ENCODE measurements around the gene ACADSB.

The ACADSB gene

GRCh38 chr10:123100030-123100762 lies 91.4 kb downstream of the ACADSB start:
- no peak for DNase-seq (ENCODE audit: low spot score)

- DNase-seq (ENCODE audit: low spot score) = no peak
These were observed 93.1 kb downstream of the ACADSB start for GRCh38 chr10:123101872-123102271.

- no peak for DNase-seq (ENCODE audit: low spot score)
These were observed 93.9 kb downstream of the ACADSB start for GRCh38 chr10:123102673-123103072.

- no peak for DNase-seq (ENCODE audit: low spot score)
These were observed 95.1 kb downstream of the ACADSB start for GRCh38 chr10:123103944-123104343.

Measured in Ammon's horn (tissue), 1 donor.